DMS 273 (cell line): Measurements from ENCODE around the gene ACTR5.

Source experiments
- DNase-seq: peaks from one replicate; lab custom pipeline; 2025; ENCODE audit not compliant: unreplicated experiment; lab: John Stamatoyannopoulos, UW

Gene ACTR5

DNA sequence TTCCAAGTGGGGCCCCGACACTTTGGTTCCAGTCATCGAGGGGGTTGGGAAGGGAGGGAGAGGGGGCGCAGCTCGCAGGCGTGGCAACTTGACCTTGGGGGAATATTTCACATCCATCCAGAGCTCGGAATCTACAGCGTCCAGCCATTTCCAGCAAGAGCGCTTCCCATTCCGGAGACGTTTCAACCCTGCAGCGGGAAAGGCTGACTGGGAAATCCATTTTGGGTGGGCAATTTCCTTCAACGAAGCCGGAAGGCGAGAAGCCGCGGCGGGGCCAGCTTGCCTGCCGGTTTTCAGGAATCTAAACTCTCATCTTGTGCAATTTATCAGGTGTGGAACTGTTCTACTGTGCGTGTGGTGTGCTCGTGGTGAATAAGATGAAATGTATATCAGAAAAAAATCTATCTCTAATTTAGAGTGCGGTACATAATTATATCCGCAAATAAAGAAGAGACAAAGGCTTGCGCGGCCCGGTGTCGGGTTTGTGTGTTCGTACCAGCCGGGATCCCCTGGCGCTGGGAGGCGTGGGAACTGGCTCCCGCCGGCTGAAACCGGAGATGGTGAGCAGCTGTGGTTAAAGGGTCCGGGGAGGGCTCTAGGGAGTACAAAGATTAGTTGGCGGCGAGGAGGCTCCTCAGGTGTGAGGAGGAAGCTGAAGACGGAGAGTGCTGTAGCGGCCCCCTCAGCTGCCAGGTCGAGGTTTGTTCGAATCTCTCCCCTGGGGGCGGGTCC, 19.2 kb upstream of the ACTR5 start:
- peak; percentile 91 for DNase-seq

DNA sequence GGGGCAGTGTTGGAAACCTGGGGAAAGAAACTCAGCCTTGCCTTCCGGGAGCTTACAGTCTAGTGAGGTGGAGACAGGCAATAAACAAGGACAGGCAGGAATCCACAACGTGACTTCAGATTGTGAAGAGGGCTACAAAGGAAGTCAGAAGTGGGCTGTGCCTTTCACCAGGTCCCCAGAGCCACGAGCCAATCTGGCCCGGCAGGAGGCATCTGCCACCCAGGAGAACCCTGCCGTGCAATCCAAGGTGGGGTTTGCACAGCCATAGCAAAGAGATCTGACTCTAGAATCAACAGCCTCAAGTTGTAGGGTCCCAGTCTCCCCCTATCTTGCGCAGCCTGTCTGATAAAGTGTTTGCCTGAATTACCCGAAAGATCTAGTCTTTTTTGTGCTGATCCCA, 18.5 kb upstream of the ACTR5 start:
- peak; percentile 55 for DNase-seq

DNA sequence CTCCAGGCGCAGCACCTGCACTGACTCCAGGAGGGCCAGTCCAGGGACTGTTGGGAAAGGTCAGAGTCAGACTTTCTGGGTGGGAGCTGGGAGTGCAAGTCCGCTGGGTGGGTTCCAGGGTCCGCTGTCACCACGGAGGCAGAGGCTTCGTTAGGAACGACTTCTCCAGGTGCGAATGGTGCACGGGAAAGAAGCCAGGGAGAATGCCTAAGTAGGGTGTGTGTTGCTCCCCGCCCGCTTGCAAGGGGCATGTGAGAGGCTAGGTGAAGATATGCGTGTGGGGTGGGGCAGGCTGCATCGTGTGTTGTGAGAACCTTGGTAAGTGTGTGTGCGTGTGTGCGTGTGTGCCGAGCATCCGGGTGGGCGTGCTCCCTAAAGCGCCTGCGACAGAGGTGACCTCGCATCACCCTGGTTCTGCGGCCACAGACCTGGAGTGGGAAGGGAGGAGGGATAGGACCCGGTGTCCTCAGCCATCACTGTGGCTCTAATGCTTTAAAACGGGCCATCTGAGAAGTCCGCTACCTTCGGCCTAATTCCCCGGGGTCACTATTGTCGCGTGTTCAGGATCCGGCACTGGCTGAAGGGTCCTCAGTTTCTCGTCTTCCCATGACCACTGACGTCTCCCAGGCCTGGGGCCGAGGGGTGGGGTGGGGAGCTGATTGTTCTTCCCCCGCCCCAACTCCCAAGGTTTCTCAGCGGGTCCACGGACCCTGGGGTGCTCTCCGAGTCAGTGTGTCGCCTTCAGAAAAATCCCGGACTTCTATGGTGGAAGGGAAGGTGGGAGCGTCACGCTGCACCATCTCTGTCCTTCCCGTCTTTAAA, 17.9 kb upstream of the ACTR5 start:
- peak; percentile 42 for DNase-seq

GRCh38 chr20:38730989-38731737, 17.1 kb upstream of the ACTR5 start:
- peak; percentile 93 for DNase-seq

DNA sequence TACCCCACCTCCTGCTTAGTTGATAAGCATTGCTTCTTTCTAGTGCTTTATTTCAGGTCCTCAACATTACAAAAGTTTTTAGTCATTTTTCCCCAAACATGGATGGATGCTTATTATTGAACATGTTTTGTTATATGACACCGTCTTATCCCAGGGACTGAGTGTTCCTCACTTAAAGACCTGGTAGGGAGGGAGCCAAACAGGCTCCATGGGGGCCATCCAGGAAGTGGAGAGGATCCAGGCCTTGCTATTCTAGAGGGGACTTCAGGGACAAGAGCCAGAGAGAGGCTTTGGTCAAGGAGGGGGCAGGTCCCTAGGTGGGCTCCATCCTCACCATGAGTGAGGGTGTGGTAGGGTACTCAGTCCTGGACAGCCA, 16.5 kb upstream of the ACTR5 start:
- DNase-seq = no peak

- DNase-seq = no peak
Observed at GRCh38 chr20:38732981-38733380, 15.3 kb upstream of the ACTR5 start.

- no peak for DNase-seq
Observed at GRCh38 chr20:38735172-38735571, 13.1 kb upstream of the ACTR5 start.

DNA sequence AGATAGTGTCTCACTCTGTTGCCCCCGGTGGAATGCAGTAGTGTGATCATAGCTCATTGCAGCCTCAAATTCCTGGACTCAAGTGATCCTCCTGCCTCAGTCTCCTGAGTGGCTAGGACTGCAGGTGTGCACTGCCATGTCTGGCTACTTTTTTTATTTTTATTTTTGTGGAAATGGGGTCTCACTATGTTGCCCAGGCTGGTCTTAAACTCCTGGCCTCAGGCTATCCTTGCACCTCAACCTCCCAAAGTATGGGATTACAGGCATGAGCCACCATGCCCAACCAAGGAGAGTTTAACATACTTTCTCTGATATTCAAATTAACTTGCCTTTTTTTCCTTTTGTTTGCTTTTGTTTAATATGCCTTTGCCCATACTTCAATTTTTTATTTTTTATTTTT, 10.4 kb upstream of the ACTR5 start:
- DNase-seq = no peak

DNA sequence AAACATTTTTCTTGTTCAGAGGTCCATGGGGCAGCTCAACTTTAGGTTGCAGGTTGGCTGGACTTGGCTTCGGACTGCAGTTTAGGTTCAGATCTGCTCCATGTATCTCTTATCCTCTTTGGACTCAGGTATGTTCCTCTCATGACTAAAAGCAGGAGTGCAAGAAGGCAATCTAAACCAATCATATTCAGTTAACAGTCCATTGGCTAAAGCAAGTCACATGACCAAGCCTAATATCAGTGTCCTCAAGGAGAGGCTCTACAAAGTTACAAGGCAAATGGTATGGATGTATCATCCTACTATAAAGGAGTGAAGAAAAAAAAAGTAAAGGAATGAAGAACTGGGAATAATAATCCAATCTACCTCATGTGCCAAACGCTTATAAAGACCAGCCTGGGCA, 2.5 kb upstream of the ACTR5 start:
- no peak for DNase-seq

DNA sequence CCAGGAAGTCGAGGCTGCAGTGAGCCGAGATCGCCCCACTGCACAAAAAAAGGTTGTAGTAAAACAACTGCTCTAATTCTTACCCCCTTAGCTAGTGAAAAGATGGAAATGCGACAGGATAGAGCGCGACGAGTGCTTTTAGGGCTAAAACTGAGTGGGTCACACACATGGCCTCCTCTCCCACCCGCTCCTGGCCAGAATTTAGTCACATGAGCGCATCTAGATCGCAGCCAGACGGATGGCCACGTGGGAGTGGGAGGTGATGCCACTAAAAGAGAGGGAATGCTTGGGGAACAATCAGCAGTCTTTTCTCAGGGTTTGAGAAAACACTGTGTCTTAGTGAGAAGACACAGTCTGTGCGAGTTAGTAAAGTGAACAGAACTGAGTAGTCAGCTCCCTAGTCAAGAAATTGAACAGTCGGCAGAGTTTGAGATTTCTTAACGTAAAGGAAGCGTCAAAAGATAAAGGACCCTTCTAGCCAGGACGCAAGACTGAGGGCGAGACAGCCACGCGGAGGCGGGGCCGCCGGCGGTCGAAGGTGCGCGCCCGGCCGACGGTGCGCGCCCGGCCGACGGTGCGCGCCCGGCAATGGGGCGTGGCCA, 664 bp upstream of the ACTR5 start:
- DNase-seq = no peak

DNA sequence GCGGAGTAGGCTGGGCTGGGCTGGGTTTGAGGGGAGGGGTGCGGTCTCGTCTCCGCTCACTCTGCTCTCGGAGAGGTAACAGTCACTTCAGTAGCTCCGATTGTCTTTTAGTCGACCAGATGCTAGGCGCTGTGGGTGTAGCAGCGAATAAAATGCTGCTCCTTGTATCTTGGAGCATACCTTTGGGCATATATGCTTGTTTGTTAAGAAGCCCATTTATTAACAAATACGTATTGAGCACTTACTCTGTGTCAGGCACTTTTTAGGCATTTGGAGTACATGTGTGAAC, 545 bp downstream of the ACTR5 start:
- DNase-seq = peak; percentile 62

- peak; percentile 63 for DNase-seq
Observed at GRCh38 chr20:38751360-38751976, 3.2 kb downstream of the ACTR5 start.

GRCh38 chr20:38752029-38752428, 3.8 kb downstream of the ACTR5 start:
- DNase-seq = no peak

- no peak for DNase-seq
Observed at GRCh38 chr20:38754924-38755323, 6.7 kb downstream of the ACTR5 start.

GRCh38 chr20:38755324-38755910, 7.2 kb downstream of the ACTR5 start:
- DNase-seq = peak; percentile 96

DNA sequence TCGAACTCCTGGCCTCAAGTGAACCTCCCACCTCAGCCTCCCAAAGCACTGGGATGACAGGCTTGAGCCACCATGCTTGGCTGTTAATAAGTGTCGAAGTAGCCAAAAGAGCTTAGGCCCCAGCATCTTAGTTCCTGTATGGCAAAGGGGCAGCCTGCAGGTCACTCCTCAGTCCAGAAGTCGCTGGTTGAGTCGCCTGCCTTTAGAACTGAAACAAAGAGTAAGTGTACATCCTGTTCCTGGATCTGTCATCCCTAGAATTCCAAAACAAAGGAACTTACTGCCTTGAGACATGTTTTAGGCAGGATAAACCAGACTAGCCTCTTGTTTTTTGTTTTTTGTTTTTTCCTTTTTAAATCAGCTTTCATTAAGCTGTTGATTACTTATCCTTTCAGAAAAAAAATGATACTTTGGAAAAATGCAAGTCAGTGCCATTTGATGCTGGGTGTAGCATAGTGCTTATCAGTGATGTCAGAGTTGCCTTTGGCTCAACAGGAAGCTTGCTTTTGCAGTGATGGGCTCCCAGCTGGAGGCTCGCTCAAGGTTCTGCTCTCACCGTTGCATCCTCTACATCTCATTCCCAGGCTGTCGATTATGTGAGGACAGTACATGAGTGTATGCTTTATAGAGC, 9.0 kb downstream of the ACTR5 start:
- no peak for DNase-seq

DNA sequence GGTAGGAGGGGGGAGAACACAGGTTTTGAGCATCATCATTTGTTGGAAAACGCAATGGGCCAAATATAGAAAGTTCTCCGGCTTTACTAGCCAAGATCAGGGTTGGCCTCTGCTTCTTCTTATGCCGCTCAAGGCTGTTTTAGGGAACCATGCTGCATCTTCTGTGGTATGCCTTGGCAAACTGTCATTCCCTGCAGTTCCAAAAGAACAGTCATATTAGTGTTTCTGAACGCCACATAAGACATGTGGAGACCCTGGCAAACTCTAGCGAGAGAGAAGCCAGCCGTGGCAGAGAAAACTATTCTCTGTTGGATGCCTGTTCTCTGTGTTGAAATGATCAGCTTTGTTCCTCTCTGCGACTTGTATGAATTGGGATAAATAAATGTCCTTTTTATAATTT, 10.8 kb downstream of the ACTR5 start:
- DNase-seq = no peak

- no peak for DNase-seq
Observed at GRCh38 chr20:38760978-38761377, 12.7 kb downstream of the ACTR5 start.

DNA sequence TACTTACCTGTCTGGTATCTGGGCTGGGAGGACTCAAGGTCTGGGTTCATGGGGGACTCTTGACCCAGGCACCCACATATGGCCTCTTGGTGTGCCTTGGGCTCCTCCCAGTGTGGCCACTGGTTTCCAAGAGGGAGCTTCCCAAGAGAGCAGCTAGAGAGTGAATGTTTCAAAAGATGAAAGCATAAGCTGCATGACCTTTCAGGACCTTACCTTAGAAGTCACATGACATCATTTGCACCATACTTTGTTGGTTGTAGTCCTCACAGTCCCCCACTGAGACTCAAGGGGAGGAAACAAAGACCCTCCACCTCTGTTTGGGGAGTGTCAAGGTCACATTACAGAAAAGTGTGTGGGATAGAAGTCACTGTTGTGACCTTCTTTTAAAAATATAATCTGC, 13.9 kb downstream of the ACTR5 start:
- no peak for DNase-seq

- DNase-seq = no peak
Observed at GRCh38 chr20:38763616-38764015, 15.4 kb downstream of the ACTR5 start.
